Activated effector memory CD4-positive, alpha-beta T cell treated with anti-CD3 and anti-CD28 coated beads, Interleukin-2, amount 50 U/mL, for 16 hours (primary cell): ENCODE results near the gene MRPL28.
"Not testable (repeated sequence)": the region's sequence is repeated elsewhere in the genome, so short reads cannot be mapped to it uniquely, and the experiment has no call there.

Experiments
- DNase-seq: peaks from one replicate; pipeline ENCODE4 v3.0.0-alpha.2; 2020

MRPL28 gene

GRCh38 chr16:337437-337836, 32.9 kb downstream of the MRPL28 start:
- DNase-seq, result no peak

GRCh38 chr16:336269-336668, 34.1 kb downstream of the MRPL28 start:
- no peak for DNase-seq

DNA sequence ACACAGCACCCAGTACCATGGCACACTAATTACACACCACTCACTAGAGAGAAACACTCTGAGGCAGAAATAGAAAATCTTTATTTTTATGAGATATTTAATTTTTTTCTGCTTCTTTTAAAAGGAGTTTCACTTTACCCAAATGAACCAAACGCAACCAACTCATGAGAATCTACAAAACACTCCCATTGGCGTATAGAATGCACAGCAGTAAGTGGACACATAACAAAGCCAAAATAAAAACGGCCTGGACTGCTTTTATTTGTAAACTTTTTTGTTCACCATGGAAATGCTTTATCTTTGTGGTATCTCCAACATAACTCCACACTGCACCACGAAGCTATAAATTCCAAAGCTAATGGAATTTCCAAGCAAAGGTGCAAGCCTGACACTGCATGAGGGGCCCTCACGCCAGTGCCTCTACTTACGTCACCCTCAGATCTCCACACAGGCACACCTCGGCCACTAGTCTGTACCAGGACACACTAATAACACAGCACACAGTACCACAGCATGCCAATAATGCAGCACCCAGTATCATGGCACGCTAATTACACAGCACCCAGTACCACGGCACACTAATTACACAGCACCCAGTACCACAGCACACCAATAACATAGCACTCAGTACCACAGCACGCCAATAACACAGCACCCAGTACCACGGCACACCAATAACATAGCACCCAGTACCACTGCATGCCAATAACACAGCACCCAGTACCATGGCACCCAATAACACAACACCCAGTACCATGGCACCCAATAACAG, 35.3 kb downstream of the MRPL28 start:
- DNase-seq, result not testable (repeated sequence)

- not testable (repeated sequence) for DNase-seq
Observed at GRCh38 chr16:334164-334832, 36.0 kb downstream of the MRPL28 start.

DNA sequence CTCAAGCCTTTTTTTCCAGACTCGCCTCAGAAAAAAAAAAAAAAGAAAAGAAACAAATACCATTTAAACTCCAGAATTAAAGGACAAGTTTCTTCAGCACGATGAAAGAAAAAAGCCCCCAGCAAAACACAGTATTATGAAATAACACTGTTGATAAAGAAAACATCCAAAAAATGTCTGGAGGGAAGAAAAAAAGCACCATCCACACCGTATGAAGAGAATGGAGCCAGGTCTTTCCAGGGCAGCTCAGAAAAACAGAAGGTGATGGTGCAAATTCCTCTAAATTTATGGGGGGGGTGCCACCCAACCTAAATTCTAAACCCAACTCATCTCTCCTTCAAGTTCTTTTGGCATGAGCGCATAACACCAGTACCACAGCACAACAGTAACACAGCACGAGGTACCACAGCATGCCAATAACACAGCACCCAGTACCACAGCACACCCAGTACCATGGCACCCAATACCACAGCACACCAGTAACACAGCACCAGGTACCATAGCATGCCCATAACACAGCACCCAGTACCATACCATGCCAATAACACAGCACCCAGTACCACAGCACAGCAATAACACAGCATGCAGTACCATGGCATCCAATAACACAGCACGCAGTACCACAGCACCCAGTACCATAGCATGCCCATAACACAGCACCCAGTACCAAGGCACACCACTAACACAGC, 36.8 kb downstream of the MRPL28 start:
- no peak for DNase-seq

GRCh38 chr16:331181-331814, 39.0 kb downstream of the MRPL28 start:
- DNase-seq, result not testable (repeated sequence)

DNA sequence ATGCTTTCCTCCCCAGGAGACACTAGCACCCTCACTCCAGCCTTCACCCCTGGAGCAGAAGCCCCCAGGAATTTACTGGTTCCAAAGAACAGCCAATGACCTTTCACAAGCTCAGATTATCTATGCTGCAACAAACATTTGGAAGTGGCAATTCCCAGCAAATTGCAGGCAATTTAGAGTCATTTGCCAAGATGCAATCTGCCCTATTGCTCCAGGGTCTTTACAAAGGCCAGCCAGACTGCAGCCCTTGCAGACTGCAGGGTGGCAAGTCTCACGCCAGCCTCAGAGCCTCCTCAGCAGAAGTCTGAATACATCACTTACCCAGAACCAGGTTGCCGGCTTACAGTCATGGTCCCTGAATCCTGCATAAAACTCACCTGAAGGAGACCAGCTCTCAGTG, 39.6 kb downstream of the MRPL28 start:
- no peak for DNase-seq

DNA sequence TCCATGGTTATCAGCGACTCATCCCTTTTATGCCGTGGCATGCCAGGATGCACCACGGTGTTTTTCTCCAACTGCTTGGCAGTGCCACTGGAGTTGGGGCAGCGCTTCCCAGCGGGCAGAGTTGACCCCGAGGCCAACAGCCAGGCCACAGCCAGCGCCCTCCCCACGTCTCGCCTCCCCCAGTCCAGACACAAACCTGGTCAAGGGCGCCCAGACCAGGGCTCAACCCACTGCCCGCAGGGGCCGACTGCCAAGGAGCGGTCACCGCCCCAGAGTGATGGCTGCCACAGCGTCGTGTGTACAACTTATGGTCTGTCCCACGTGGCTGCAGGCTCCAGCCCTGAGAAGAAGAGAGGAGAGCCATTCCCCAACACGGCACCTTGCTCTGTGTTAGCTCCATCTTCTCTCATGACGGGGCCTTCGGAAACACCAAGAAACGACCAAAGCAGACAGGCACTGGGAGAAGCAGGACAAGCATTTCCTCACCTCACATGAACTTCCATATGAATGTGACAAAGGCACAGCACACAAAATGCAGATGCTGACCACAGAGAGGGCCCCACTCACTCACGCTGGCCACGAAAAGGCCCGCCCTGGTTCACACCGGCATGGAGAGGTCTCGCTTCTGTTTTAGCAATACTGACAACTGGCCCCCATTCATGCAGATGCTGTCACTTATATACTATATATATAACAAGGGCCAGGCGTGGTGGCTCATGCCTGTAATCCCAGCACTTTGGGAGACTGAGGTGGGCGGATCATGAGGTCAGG, 44.8 kb downstream of the MRPL28 start:
- DNase-seq, result no peak

DNA sequence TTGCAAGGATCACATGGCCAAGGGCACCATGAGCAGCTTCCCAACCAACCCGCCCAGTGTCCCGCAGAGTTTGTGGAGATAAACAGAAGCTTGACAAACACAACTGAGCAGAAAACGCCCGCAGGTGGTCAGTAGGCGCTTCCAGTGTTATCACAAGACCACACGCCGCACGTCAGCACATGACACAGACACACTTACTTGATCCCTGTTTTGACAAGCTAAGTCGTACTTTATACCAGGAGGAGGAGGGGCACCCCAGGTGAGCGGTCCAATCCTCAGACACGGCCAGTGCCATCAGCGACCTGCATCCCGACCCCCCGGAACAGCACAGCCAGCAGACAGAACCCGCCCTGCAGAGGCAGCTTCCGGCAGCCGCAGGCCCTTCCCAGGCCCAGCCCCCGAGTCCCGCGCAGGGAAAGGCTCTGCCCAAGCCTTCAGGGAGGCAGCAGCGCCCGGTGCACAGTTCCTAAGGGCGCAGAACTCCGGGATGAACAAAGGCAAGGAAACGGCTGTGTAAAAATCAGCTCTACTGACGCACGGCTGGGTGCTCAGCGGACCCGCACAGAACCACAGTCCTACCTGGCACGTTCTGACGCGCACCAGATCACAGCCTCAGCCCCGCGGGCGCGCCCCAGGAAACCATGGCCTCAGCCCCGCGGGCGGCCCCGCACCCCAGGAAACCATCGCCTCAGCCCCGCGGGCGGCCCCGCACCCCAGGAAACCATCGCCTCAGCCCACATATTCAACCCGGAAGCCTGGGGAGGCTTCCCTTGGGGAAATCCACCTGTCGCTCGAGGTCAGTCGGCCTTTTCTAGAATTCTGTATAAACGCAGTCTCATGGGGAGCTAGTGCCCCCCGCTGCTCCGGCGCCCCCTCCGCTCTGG, 45.6 kb downstream of the MRPL28 start:
- peak; percentile 87 for DNase-seq

DNA sequence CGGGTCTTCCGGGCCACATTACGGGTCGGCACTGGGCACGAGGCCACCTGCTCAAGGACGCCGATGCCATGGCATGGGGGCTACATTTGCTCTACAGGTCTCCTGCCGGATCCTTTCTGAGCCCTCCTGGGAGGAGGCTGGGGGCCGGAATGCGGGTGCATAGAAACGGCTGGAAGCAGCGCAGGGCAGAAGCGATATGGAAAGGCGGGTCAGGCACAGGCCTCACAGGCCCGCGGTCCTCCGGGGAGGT, 46.2 kb downstream of the MRPL28 start:
- DNase-seq, result no peak

- no peak for DNase-seq
Observed at GRCh38 chr16:322476-323143, 47.7 kb downstream of the MRPL28 start.

DNA sequence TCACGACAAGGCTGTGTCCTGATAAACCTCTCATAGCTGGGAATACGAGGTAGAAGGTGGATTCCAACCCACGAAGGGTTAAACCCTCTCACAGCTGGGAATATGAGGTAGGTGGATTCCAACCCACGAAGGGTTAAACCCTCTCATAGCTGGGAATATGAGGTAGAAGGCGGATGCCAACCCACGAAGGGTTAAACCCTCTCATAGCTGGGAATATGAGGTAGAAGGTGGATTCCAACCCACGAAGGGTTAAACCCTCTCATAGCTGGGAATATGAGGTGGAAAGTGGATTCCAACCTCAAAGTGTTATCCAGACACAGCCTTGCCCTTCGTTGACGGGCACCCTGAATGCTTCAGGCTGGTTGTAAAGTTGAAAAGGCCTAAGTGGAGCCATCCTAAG, 48.8 kb downstream of the MRPL28 start:
- no peak for DNase-seq

DNA sequence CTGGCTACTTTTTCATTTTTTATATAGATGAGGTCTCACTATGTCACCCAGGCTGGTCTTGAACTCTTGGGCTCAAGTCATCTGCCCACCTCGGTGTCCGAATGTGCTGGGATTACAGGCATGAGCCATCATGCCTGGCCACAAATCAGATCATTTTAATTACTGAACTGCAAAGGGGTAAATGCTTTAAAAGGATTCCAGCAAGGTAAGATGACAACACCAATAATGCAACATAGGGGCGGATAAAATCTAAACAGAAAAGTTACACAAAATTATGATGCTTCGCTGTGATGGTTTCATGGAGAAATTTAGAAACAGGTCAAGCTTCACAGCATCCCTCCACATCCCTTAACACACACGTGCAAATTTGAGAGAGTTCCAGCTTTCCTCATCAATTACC, 50.1 kb downstream of the MRPL28 start:
- no peak for DNase-seq

- no peak for DNase-seq
Observed at GRCh38 chr16:318628-319027, 51.7 kb downstream of the MRPL28 start.

DNA sequence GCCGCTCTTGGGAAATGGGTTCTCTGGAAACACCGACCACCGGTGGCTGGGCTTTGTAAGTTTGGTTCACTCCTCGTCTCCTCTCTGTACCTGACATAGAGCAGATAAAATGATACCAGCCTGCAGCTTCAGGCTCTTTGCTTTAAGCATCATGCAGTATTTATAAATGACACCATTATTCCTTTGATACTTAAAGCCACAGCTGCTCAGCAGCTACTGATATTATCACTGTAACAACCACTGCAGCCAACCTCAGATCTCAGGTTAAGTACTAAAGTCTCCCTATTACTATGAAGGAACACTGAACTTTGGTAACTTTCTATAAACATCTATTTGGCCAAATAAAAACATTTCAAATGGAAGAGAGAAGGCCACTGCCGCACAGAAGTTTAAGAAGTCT, 52.8 kb downstream of the MRPL28 start:
- DNase-seq, result no peak
